Mesothelial cell of epicardium (in vitro differentiated cells): ENCODE data around the gene FAM222A. TPM values are rescaled to one million over a fixed set of nuclear protein-coding genes. Genes with fewer than 3 reads are reported as not detected.

Experiments
- DNase-seq, 2 experiments: peaks; one replicate each; pipeline ENCODE4 v3.0.0; 2021; ENCODE audit warnings: low spot score in 2 of 2; ENCODE audit not compliant: unreplicated experiment in 2 of 2
- H3K27ac Mint-ChIP-seq: 2 replicates; pipeline ENCODE4 v1.8.0; 2021; ENCODE audit warnings: mixed read lengths
- H3K27me3 Mint-ChIP-seq: 2 replicates; pipeline ENCODE4 v1.8.0; 2021; ENCODE audit warnings: low read depth, mixed read lengths
- H3K36me3 Mint-ChIP-seq: 2 replicates; pipeline ENCODE4 v1.8.0; 2021; ENCODE audit warnings: mixed read lengths
- H3K4me1 Mint-ChIP-seq: 2 replicates; pipeline ENCODE4 v1.8.0; 2021; ENCODE audit warnings: mixed read lengths
- H3K4me3 Mint-ChIP-seq: 2 replicates; pipeline ENCODE4 v1.8.0; 2021; ENCODE audit warnings: mild to moderate bottlenecking, moderate library complexity, mixed read lengths
- H3K9me3 Mint-ChIP-seq: 2 replicates; pipeline ENCODE4 v1.8.0; 2021; ENCODE audit warnings: mixed read lengths
- total RNA-seq: library from RNA; stranded (reverse); gene quantifications from 3 replicates; pipeline ENCODE4 v1.2.1, GENCODE V29; 2021
- TF ChIP-seq, protein P1 (sequence below): fragments of 200-600 bp; sonication (generic); IDR thresholded peaks from one replicate; pipeline ENCODE4 v1.5.0; 2021; ENCODE audit warnings: antibody characterized with exemption; ENCODE audit not compliant: unreplicated experiment

The FAM222A gene
- total RNA-seq, 1 donor from 2014 or later: 1.1 TPM

DNA sequence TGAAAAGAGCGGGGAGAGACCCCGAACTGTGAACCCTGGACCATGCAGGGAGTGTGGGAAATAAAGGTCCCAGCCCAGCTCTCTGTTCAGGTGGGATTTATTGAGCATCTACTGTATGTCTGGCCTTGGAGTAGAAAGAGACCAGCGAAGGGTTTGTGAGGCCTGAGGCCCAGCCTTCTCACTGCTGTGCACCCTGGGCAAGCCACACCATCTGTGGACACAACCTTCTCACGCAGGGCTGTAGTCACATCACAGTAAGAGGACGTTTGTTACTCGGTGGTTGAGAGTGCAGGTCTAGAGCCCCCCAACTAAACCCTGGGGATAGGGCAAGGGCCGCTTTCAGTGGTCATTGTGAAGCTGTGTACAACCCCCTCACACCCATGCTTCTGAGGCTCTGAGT lies 18.2 kb downstream of the FAM222A start:
- no peaks in the 10 kb centered on the region for H3K9me3 Mint-ChIP-seq
- no peak overlapping the region for H3K27ac Mint-ChIP-seq
- peak in 1 of 2 experiments; percentile 4 for DNase-seq
- H3K4me3 Mint-ChIP-seq: no peak overlapping the region
- H3K36me3 Mint-ChIP-seq: no peaks in the 10 kb centered on the region
- peaks cover 46% of the 10 kb centered on the region for H3K27me3 Mint-ChIP-seq
- TF ChIP-seq, protein P1, sequence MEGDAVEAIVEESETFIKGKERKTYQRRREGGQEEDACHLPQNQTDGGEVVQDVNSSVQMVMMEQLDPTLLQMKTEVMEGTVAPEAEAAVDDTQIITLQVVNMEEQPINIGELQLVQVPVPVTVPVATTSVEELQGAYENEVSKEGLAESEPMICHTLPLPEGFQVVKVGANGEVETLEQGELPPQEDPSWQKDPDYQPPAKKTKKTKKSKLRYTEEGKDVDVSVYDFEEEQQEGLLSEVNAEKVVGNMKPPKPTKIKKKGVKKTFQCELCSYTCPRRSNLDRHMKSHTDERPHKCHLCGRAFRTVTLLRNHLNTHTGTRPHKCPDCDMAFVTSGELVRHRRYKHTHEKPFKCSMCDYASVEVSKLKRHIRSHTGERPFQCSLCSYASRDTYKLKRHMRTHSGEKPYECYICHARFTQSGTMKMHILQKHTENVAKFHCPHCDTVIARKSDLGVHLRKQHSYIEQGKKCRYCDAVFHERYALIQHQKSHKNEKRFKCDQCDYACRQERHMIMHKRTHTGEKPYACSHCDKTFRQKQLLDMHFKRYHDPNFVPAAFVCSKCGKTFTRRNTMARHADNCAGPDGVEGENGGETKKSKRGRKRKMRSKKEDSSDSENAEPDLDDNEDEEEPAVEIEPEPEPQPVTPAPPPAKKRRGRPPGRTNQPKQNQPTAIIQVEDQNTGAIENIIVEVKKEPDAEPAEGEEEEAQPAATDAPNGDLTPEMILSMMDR: no peak
- H3K4me1 Mint-ChIP-seq: no peaks in the 10 kb centered on the region

DNA sequence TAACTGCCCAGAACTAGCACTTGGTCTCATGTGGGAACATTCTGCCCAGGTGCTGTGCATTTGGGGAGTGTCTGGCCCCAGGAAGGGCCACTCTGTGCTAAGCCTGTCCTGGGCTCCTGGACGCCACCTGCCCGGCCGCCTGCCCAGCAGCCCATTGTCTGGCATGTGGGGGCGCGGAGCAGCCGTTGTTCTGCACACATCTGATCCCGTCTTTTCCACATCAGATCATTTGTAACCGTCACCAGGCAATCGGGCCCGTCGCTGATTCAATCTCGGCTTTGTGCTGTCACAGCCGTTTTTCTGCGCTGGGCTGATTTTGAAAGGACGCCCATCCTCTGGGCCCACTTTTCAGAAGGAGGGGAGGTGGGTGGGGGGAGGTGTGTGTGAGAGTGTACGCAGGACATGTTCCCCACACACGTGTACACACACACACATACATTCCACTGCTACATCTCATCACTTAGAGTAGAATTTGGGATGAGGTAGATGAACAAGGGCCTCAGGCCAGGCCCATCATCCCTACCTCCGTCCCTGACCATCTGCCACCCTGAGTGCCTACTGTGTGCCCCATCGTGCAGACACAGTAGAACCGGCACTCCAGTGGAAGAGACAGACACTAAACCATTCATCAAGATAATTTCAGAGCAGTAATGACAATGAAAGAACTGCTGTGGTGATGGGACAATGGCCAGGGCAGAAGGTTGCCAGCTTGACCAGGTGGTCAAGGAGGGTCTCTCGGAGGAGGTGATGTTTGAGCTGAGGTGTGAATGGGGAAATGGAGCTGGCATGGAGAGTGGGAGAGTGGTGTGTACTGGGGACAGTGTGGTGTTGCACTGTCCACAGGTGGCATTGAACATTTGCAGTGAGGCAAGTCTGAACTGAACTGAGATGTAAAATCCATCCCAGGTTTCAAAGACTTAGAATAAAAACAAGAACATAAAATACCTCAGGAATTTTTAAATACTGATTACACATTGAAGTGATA lies 19.0 kb downstream of the FAM222A start:
- H3K4me3 Mint-ChIP-seq: no peak overlapping the region
- no peaks in the 10 kb centered on the region for H3K36me3 Mint-ChIP-seq
- no peaks in the 10 kb centered on the region for H3K9me3 Mint-ChIP-seq
- TF ChIP-seq, protein P1: no peak
- peaks cover 46% of the 10 kb centered on the region for H3K27me3 Mint-ChIP-seq
- no peak overlapping the region for H3K27ac Mint-ChIP-seq
- no peaks in the 10 kb centered on the region for H3K4me1 Mint-ChIP-seq
- DNase-seq: peak in 1 of 2 experiments; percentile 16

DNA sequence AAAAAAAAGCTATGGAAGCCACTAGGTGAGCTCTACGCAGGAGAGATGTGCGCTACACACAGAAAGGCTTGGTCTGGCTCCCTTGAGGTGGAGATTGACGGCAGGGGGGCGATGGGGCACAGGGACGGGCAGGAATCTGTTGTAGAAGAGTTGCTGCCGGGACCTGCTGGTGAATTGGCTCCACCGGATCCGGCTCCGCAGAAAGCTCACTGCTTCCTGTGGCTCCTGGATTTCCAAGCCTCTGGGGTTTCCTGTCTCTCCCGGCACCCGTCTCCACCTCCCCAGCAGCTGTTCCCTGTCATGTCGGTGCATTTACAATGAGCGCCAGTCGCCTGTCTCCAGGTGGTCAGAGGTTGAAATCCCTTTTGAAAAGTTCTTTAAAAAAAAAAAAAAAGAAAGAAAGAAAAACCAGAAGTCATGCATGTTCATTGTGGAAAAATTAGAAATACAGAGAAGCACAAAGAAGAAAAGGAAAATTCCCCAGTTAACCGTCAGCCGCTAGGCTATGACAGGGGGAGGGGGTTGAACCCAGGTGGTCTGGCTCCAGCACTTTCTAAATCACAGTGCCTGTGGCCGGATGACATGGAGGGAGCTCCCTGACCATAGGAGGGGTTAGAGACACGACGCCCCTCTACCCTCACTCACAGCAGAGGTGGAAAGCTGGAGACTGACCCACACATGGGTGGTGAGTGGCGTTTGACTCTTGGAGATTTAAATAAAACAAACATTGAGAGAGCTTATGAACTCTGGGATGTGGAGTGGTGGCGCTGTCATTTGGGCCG lies 20.8 kb downstream of the FAM222A start:
- Mint-ChIP-seq H3K4me3 (no peak overlapping the region), H3K27me3 (peaks cover 51% of the 10 kb centered on the region), H3K36me3 (no peaks in the 10 kb centered on the region), H3K9me3 (no peaks in the 10 kb centered on the region), H3K27ac (no peak overlapping the region), H3K4me1 (peaks cover 3% of the 10 kb centered on the region)
- TF ChIP-seq, protein P1: no peak
- DNase-seq: peak in 1 of 2 experiments; percentile 11

DNA sequence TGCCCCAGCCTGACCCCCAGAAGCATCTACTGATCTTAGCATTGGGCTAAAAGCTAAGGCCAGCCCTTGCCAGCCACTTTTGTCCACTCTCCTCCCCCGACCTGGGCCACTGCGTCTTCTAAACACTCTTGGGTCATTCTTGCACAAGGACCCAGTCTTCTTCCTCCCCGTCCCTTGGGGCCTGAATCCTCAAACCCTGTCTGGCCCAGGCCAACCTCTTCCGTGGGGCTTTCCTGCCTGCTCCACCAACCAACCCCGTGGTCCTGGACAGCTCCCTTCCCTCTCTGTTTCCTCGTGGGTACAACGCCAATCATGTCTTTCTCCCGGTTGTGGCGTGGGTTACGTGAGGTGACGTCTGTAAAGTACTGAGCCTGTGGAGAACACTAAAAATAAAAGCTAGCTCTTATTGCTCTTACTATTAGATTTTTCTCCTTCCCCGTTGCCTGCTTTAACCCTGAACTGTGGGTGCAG lies 21.5 kb downstream of the FAM222A start:
- no peak overlapping the region for H3K27ac Mint-ChIP-seq
- TF ChIP-seq, protein P1: no peak
- H3K9me3 Mint-ChIP-seq: no peaks in the 10 kb centered on the region
- H3K4me3 Mint-ChIP-seq: no peak overlapping the region
- no peaks in the 10 kb centered on the region for H3K36me3 Mint-ChIP-seq
- peak in 1 of 2 experiments; percentile 6 for DNase-seq
- peaks cover 3% of the 10 kb centered on the region for H3K4me1 Mint-ChIP-seq
- peaks cover 55% of the 10 kb centered on the region for H3K27me3 Mint-ChIP-seq

DNA sequence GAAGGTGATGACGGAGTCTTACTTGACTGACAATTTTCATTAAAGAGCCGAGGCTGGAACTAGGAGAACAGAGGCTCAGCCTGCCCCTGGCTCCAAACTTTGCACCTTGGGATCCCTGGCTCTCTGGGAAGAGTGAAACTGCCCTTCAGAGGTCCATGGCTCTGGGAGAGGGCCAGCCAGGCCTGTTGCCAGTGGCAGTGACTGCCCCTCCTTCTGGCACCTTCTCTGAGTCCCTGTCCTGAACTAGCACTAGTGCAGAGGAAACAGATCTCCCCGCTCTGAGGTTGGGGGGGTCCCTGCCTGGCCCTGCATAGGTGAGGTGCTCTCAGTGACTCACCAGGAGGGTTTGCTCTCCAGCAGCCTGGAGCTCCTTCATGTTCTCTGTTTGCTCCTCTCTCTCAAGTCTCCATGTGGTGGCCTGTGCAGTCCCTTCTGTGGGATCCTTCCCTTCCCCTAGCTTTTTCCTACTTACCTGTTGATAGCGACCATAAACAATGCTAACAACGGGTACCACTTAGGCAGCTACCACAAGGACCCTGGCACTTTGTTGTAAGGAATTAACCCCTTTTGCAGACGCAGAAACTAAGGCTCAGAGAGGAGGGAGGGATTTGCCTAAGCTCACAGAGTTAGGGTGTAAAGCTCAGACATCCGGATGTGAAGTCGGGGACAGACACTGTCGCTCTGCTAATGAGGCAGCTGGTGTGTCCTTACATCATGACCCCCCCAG lies 22.4 kb downstream of the FAM222A start:
- peak in 1 of 2 experiments; percentile 11 for DNase-seq
- peaks cover 58% of the 10 kb centered on the region for H3K27me3 Mint-ChIP-seq
- peaks cover 3% of the 10 kb centered on the region for H3K4me1 Mint-ChIP-seq
- no peaks in the 10 kb centered on the region for H3K36me3 Mint-ChIP-seq
- no peaks in the 10 kb centered on the region for H3K9me3 Mint-ChIP-seq
- TF ChIP-seq, protein P1: no peak
- H3K4me3 Mint-ChIP-seq: no peak overlapping the region
- no peak overlapping the region for H3K27ac Mint-ChIP-seq
